ENCODE data around the gene SLC39A1. TPM values are rescaled to one million over a fixed set of nuclear protein-coding genes. Genes with fewer than 3 reads are reported as not detected.

SLC39A1 gene
- 87.4 and 114 TPM in 2 replicates for total RNA-seq

DNA sequence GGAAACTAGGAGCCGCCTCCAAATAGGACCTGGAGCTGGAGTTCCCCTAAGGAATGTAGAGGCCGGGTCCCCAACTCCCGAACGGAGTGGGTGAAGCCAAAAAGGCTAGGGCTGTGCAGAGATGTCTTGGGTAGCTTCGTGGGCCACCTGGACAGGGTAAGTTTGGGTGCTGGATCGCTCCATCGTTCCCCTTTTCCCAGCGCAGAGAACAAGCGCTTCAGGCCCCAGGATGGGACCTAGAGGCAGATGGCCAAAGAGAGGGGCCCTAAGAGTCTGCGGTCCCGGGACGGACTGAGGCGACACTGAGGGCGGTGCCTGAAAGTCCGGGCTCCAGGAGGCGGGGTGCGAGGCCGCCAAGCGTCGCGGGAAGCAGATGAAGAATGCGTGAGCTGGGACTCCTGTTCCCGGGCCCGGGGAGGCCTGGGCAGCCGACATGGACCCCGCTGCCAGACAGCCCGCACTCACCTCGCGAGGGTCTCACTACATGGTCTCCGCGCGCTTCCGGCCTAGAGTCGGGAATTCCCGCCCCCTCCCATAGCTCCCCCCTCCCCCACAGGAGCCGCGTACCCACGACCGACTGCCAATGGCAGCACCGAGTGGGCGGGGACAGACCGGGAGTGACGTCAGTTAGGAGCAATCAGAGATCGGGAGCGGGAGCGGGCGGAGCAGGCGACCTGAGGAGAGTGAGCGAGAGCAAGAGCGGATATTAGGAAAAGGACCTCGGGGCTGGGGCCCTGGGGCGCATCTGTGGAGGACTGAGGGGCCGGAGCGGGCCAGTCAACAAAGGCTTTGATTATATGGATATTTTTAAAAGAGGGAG, at the start of gene SLC39A1:
Gene SLC39A1 (minus strand): TSS at position 508 of the 820 bp plus-strand sequence. CDS start 822 bp downstream, outside the sequence.

GRCh38 chr1:153990468-153991150, 27.3 kb upstream of the SLC39A1 start, which contains the start of gene RPS27:
RPS27 (plus strand) TSS chr1:153990762; CDS start chr1:153990797, 35 bp downstream.

DNA sequence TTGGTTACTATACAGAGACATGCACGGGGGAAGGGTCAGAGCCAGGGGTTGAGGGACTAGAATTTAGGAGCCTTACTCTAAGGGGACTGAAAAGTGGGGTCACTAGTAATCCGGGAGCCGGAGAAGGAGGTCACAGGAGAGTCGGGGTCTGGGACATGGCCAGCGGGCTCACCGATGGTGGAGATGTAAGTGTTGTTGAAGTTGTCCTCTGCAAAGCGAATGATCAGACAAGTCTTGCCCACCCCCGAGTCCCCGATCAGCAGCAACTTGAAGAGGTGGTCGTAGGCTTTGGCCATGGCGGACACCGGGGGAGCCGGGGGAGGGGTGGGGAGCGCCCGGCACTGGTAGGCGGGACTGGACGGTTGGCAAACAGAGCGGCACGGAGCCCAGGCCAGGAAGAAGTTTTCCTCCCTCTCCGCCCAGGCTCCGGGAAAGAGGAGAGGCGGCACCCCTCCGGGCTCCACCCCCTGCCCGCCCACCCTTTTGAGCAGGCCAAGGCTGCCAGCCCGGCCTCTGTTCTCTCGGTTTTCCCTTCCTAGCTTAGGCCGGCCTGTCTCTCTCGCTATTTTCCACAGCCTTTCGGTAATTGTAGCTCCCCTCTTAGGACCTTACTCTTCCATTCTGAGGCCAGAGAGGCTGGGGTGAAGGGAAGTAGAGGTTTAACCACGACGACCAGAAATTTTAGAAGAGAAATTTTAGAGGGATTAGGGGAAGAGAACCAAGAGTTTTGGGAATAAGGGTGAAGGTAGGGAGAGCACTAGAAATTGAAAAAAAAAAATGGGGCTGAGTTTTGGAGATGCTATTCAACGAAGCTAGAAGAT, 22.8 kb upstream of the SLC39A1 start, which contains the start of gene RAB13:
Gene RAB13 (minus strand): TSS at position 399 of the 821 bp plus-strand sequence. CDS start 103 bp downstream, at position 296.

GRCh38 chr1:153977250-153978240, 14.2 kb upstream of the SLC39A1 start, which contains the start of gene JTB:
JTB (minus strand) TSS chr1:153977674; CDS start chr1:153977252, 422 bp downstream.

DNA sequence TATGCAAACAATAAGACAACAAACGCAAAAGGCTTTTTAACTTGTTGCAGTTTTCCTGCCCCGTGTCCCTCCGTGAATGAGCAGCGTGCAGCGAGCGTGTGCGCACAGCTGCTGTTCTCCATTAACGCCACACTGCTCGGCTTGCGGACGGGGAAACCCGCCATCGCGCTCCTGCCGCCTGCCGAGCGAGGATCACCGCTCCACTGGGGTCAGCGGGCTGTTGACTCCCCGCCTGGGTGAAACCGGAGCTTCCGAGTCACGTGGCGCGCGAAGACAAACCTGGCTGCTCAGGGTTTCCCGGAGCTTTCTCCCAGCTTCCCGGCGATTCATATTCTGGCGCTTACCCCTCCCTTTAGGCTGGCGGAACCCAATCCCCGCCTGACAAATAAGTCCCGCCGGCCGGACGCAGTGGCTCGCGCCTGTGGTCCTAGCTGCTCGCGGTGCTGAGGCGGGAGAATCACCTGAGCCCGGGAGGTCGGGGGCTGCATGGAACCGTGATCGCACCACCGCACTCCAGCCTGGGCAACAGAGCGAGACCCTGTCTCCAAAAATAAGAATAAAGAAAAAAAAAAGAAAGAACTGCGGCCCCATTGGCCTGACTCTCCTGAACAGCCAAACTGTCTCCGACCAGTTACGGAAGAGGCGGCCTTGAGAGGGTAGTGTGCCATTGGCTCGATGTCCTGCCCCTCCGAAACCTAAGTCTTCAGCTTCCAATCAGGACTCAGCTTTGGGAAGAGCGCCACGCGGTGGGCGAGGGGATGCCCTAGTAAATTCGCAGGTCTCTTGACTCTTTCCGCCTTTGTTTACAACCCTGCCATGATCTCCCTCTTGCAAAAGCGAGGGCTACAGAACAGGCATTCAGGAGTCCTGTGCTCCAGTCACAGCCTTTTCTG, 4.0 kb upstream of the SLC39A1 start, which contains the start of gene CREB3L4:
Gene CREB3L4 (plus strand): TSS at position 796 of the 893 bp plus-strand sequence. CDS start 624 bp downstream, outside the sequence.

GRCh38 chr1:153958111-153958960, 5.0 kb downstream of the SLC39A1 start, which contains the start of gene CRTC2:
CRTC2 (minus strand) TSS chr1:153958612; CDS start chr1:153958497, 115 bp downstream.

GRCh38 chr1:153946622-153947241, 16.6 kb downstream of the SLC39A1 start, which contains the start of gene DENND4B:
DENND4B (minus strand) TSS chr1:153946718; CDS start chr1:153944374, 2,344 bp downstream.

DNA sequence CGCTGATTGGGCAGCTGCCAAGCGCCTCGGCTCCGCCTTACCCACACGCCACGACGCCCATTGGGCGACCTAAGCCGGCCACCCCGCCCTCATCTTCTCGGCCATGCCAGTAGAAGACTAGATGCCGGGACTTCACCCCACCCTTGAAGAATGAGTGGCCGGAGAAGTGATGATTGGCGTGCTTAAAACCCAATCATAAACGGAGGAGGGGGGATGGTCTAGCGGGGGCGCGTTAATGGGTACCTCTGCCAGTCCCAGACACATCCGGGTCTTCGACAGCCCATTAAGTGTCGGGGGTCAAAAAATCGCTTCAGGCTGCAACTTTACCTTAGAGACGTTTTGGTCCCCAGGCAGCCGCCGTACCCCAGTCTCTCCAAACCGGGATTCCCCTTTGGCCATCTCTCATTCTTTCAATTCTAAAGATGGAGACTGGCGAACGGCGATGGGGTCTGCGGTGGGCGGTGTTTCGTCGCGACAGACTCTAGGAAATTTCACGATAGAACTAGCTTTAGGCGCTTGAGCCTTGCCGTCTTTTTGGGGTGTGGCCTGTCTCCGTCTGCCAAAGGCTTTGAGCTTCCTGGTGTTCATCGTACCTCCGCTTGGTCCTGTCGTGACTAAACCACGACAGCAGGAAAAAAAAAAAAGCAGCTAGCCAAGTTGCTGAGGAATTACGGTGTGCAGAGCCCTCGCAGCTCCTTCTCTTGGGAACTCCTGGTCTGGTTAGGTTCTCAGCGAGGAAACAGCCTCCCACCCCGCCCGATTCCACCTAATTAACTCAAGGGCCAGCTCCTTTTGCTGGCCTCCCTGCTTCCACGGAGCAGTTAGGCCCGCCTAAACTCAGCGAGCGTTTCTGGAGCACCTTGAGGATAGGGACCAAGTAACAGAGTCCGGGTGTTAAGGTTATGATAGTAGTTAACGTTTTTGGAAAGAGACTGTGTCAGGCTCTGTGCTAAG, 40.1 kb downstream of the SLC39A1 start, which contains the start of gene GATAD2B:
Gene GATAD2B (minus strand): TSS at position 1 of the 954 bp plus-strand sequence. CDS start 94,625 bp downstream, outside the sequence.

Other genes with a start within 250 kb of the SLC39A1 start
- gene INTS3, start 235.5 kb downstream of the SLC39A1 start, total RNA-seq = 22.0 and 41.3 TPM in 2 replicates
- 19.4 and 29.0 TPM in 2 replicates for gene SLC27A3, start 188.1 kb downstream of the SLC39A1 start, total RNA-seq
- gene GATAD2B, start 40.6 kb downstream of the SLC39A1 start, total RNA-seq = 3.6 and 9.8 TPM in 2 replicates
- 9.1 and 25.8 TPM in 2 replicates for gene DENND4B, start 16.8 kb downstream of the SLC39A1 start, total RNA-seq
- gene CRTC2, start 4.9 kb downstream of the SLC39A1 start, total RNA-seq = 5.0 and 7.9 TPM in 2 replicates
- 6.5 and 8.3 TPM in 2 replicates for gene CREB3L4, start 4.4 kb upstream of the SLC39A1 start, total RNA-seq
- gene JTB, start 14.1 kb upstream of the SLC39A1 start, total RNA-seq = 73.7 and 78.2 TPM in 2 replicates
- gene RAB13, start 22.8 kb upstream of the SLC39A1 start, total RNA-seq = 48.4 and 87.2 TPM in 2 replicates
- 596 and 1,367 TPM in 2 replicates for gene RPS27, start 27.2 kb upstream of the SLC39A1 start, total RNA-seq
- gene NUP210L, start 191.5 kb upstream of the SLC39A1 start, total RNA-seq = 0.06 and 0.16 TPM in 2 replicates
- gene TPM3, start 228.6 kb upstream of the SLC39A1 start, total RNA-seq = 449 and 809 TPM in 2 replicates
- gene CFAP141, start 242.8 kb upstream of the SLC39A1 start, total RNA-seq = not detected in 2 replicates